Measurements from ENCODE around the gene USP47. TPM values are rescaled to one million over a fixed set of nuclear protein-coding genes. Genes with fewer than 3 reads are reported as not detected.
"Not testable (repeated sequence)": the region's sequence is repeated elsewhere in the genome, so short reads cannot be mapped to it uniquely, and the experiment has no call there.

USP47 gene
- total and polyA plus RNA-seq, 2 donors (not counting 1 experiment from before 2014, with no cell fraction given): 12.8 to 52.9 TPM

GRCh38 chr11:11827272-11827671 lies 14.5 kb upstream of the USP47 start:
- WGBS (ENCODE audit: insufficient coverage): 100% methylated on average over 1 of the region's 7 CpGs
- Mint-ChIP-seq H3K4me1 (no peaks in the 10 kb centered on the region), H3K27ac (no peak overlapping the region), H3K9me3 (ENCODE audit: insufficient read depth) (peaks cover 5% of the 10 kb centered on the region), H3K27me3 (peaks cover 11% of the 10 kb centered on the region), H3K4me3 (no peak overlapping the region)
- no peak for ATAC-seq (ENCODE audit: low read depth)
- Histone ChIP-seq H3K4me2 (replicated peaks; ENCODE audit: low read depth, low read length, poor library complexity, severe bottlenecking) (no peak overlapping the region), H3K4me1 (ENCODE audit: control insufficient read depth in 2 of 2, insufficient read depth in 2 of 2, low read length in 2 of 2) (no peaks in the 10 kb centered on the region), H2AFZ (ENCODE audit: insufficient read depth, low read depth, low read length, poor library complexity, severe bottlenecking) (no peak overlapping the region), H3K36me3 (replicated peaks in 1 of 2; ENCODE audit: control extremely low read depth in 1 of 2, control insufficient read depth in 1 of 2, extremely low read depth in 1 of 2, insufficient read depth in 2 of 2, low read length in 1 of 2) (no peaks in the 10 kb centered on the region), H3K9ac (ENCODE audit: low read length) (no peak overlapping the region), H3K9me3 (ENCODE audit: control extremely low read depth in 1 of 3, control insufficient read depth in 2 of 3, insufficient read depth in 1 of 3, low read length in 2 of 3) (peaks cover 0 to 8% (median 0%) of the 10 kb centered on the region in 3 donors), H4K20me1 (ENCODE audit: control insufficient read depth, insufficient read depth, low read length, poor library complexity, severe bottlenecking) (no peaks in the 10 kb centered on the region), H3K4me3 (ENCODE audit: control extremely low read depth in 1 of 5, extremely low read depth in 1 of 5, insufficient read depth in 1 of 5, low read depth in 2 of 5, low read length in 4 of 5) (no peak overlapping the region), H3K79me2 (ENCODE audit: control insufficient read depth, insufficient read depth, low read length) (no peaks in the 10 kb centered on the region), H3K27ac (ENCODE audit: low read length in 2 of 2) (no peak overlapping the region), H3K27me3 (replicated peaks in 1 of 4; ENCODE audit: control extremely low read depth in 1 of 4, control insufficient read depth in 3 of 4, insufficient read depth in 4 of 4, low read length in 3 of 4) (no peaks in the 10 kb centered on the region)
- intact Hi-C loops (cut with micrococcal nuclease): no loop called here
- no peak for TF ChIP-seq EZH2 (IDR thresholded peaks at IDR 0.05; ENCODE audit: borderline replicate concordance, insufficient read depth, low read depth, low read length, poor library complexity, severe bottlenecking)
- no peak for TF ChIP-seq CTCF (IDR thresholded peaks at IDR 0.05)
- DNase-seq: no peak
- CTCF ChIA-PET: interaction anchor here (1.2 kb wide), 1 partner anchor 26 kb away, joined by 4 read pairs; no protein-coding TSS in a partner anchor
- POLR2A ChIA-PET: no interaction called here

- H3K27me3 ChIP-seq (replicated peaks in 1 of 4; ENCODE audit: control extremely low read depth in 1 of 4, control insufficient read depth in 3 of 4, insufficient read depth in 4 of 4, low read length in 3 of 4); CTCF ChIA-PET: not testable (repeated sequence)
Measured at GRCh38 chr11:11831406-11831805, 10.4 kb upstream of the USP47 start.

More at GRCh38 chr11:11831406-11831805, 10.4 kb upstream of the USP47 start:
- WGBS (ENCODE audit: insufficient coverage): 100% methylated on average over 1 of the region's 7 CpGs
- intact Hi-C loops (cut with micrococcal nuclease); H3K4me1 ChIP-seq (ENCODE audit: control insufficient read depth in 2 of 2, insufficient read depth in 2 of 2, low read length in 2 of 2); H3K79me2 ChIP-seq (ENCODE audit: control insufficient read depth, insufficient read depth, low read length); H2AFZ ChIP-seq (ENCODE audit: insufficient read depth, low read depth, low read length, poor library complexity, severe bottlenecking); H3K4me1 Mint-ChIP-seq; H3K9ac ChIP-seq (ENCODE audit: low read length); H3K9me3 ChIP-seq (ENCODE audit: control extremely low read depth in 1 of 3, control insufficient read depth in 2 of 3, insufficient read depth in 1 of 3, low read length in 2 of 3); H3K4me3 ChIP-seq (ENCODE audit: control extremely low read depth in 1 of 5, extremely low read depth in 1 of 5, insufficient read depth in 1 of 5, low read depth in 2 of 5, low read length in 4 of 5); H3K4me2 ChIP-seq (replicated peaks; ENCODE audit: low read depth, low read length, poor library complexity, severe bottlenecking); H4K20me1 ChIP-seq (ENCODE audit: control insufficient read depth, insufficient read depth, low read length, poor library complexity, severe bottlenecking); H3K27ac Mint-ChIP-seq; H3K27ac ChIP-seq (ENCODE audit: low read length in 2 of 2); DNase-seq; POLR2A ChIA-PET; H3K36me3 ChIP-seq (replicated peaks in 1 of 2; ENCODE audit: control extremely low read depth in 1 of 2, control insufficient read depth in 1 of 2, extremely low read depth in 1 of 2, insufficient read depth in 2 of 2, low read length in 1 of 2); H3K9me3 Mint-ChIP-seq (ENCODE audit: insufficient read depth); H3K4me3 Mint-ChIP-seq; ATAC-seq (ENCODE audit: low read depth): not testable (repeated sequence)
- H3K27me3 Mint-ChIP-seq: peaks cover 28% of the 10 kb centered on the region
